Neural cell (in vitro differentiated cells): Measurements from ENCODE around the gene MIGA2. TPM values are rescaled to one million over a fixed set of nuclear protein-coding genes. Genes with fewer than 3 reads are reported as not detected.

Source experiments
- H2AFZ ChIP-seq: fragments of 200-600, 300-800 bp; sonication (generic), shearing (Covaris generic); 2 replicates; pipeline ENCODE4 v1.6.0; 2014; ENCODE audit warnings: low read depth, mild to moderate bottlenecking, antibody characterized with exemption, low read length, moderate library complexity
- H3F3A ChIP-seq: fragments of 200-600 bp; shearing (Covaris generic); 2 replicates; pipeline ENCODE4 v1.6.1; 2016; ENCODE audit warnings: mild to moderate bottlenecking, moderate library complexity, mixed read lengths, antibody characterized with exemption, low read length; ENCODE audit not compliant: insufficient read depth, poor library complexity, severe bottlenecking
- H3K27ac ChIP-seq: fragments of 200-600, 300-800 bp; sonication (generic), shearing (Covaris generic); 2 replicates; pipeline ENCODE4 v1.5.1; 2014; ENCODE audit warnings: mild to moderate bottlenecking, low read length, moderate library complexity
- H3K27me3 ChIP-seq: fragments of 300-800, 200-600 bp; sonication (generic), shearing (Covaris generic); 2 replicates; pipeline ENCODE4 v1.6.0; 2014; ENCODE audit warnings: mild to moderate bottlenecking, low read depth, low read length, moderate library complexity; ENCODE audit not compliant: insufficient read depth
- H3K36me3 ChIP-seq: fragments of 300-800, 200-600 bp; sonication (generic), shearing (Covaris generic); 2 replicates; pipeline ENCODE4 v1.5.1; 2014; ENCODE audit warnings: mild to moderate bottlenecking, antibody characterized with exemption, low read length, moderate library complexity; ENCODE audit not compliant: insufficient read depth
- H3K4me2 ChIP-seq: fragments of 300-800, 200-600 bp; sonication (generic), shearing (Covaris generic); 2 replicates; pipeline ENCODE4 v1.6.0; 2014; ENCODE audit warnings: mild to moderate bottlenecking, low read length
- H3K4me3 ChIP-seq: fragments of 300-800, 200-600 bp; sonication (generic), shearing (Covaris generic); 2 replicates; pipeline ENCODE4 v1.5.1; 2014; ENCODE audit warnings: mild to moderate bottlenecking, low read length, moderate library complexity
- H3K79me2 ChIP-seq: fragments of 200-600 bp; shearing (Covaris generic); replicated peaks from 2 replicates; pipeline ENCODE4 v1.6.0; 2014; ENCODE audit warnings: mild to moderate bottlenecking, low read length, moderate library complexity; ENCODE audit not compliant: insufficient read depth
- H3K9ac ChIP-seq: fragments of 300-800, 200-600 bp; sonication (generic), shearing (Covaris generic); 2 replicates; pipeline ENCODE4 v1.6.1; 2016; ENCODE audit warnings: mild to moderate bottlenecking, low read length, mixed read lengths
- H3K9me2 ChIP-seq: fragments of 200-600 bp; shearing (Covaris generic); 2 replicates; pipeline ENCODE4 v1.6.1; 2016; ENCODE audit warnings: mild to moderate bottlenecking, low read length, mixed read lengths; ENCODE audit not compliant: insufficient read depth
- H3K9me3 ChIP-seq: fragments of 200-600, 300-800 bp; sonication (generic), shearing (Covaris generic); 2 replicates; pipeline ENCODE4 v1.6.1; 2016; ENCODE audit warnings: mild to moderate bottlenecking, mixed run types, low read length, moderate library complexity, mixed read lengths
- H4K20me1 ChIP-seq: fragments of 200-600 bp; shearing (Covaris generic); 2 replicates; pipeline ENCODE4 v1.6.1; 2016; ENCODE audit warnings: mild to moderate bottlenecking, mixed run types; ENCODE audit not compliant: insufficient read depth
- EP300 ChIP-seq: fragments of 450-650 bp; conservative IDR thresholded peaks from 2 replicates; pipeline ENCODE4 v1.6.1; 2014; ENCODE audit warnings: antibody characterized with exemption, mild to moderate bottlenecking, moderate library complexity; ENCODE audit not compliant: poor library complexity, severe bottlenecking
- EZH2 ChIP-seq: fragments of 200-600, 300-800 bp; shearing (Covaris generic), sonication (generic); IDR thresholded peaks from 2 replicates; pipeline ENCODE4 v1.6.1; 2014; ENCODE audit warnings: antibody characterized with exemption, low read length, borderline replicate concordance, mild to moderate bottlenecking; ENCODE audit not compliant: insufficient read depth, poor library complexity, severe bottlenecking
- MXI1 ChIP-seq: fragments of 450-650 bp; conservative IDR thresholded peaks from 2 replicates; pipeline ENCODE4 v1.6.1; 2014; ENCODE audit warnings: antibody characterized with exemption, mild to moderate bottlenecking; ENCODE audit not compliant: poor library complexity, severe bottlenecking
- POLR2AphosphoS5 ChIP-seq: IDR thresholded peaks from 2 replicates; pipeline ENCODE4 v1.6.1; 2012
- RAD21 ChIP-seq: fragments of 450-650 bp; conservative IDR thresholded peaks from 2 replicates; pipeline ENCODE4 v1.6.1; 2014; ENCODE audit warnings: antibody characterized with exemption, mild to moderate bottlenecking, moderate library complexity
- SMC3 ChIP-seq: fragments of 450-650 bp; conservative IDR thresholded peaks from 2 replicates; pipeline ENCODE4 v1.6.1; 2014; ENCODE audit warnings: antibody characterized with exemption, mild to moderate bottlenecking, moderate library complexity; ENCODE audit not compliant: poor library complexity
- TAF1 ChIP-seq: IDR thresholded peaks from 2 replicates; pipeline ENCODE4 v1.6.1; 2012; ENCODE audit warnings: low read depth
- polyA plus RNA-seq: library from polyadenylated mRNA; depleted of rRNA; stranded (reverse); fragments of >200 nt; gene quantifications from 2 replicates; pipeline ENCODE4 v1.2.3, GENCODE V29; 2014
- TF ChIP-seq, protein P1 (sequence below): IDR thresholded peaks from 2 replicates; pipeline ENCODE4 v1.6.1; 2012; ENCODE audit warnings: borderline replicate concordance
- TF ChIP-seq, protein P2 (sequence below): fragments of 450-650 bp; IDR thresholded peaks from 2 replicates; pipeline ENCODE4 v1.5.1; 2014; ENCODE audit warnings: antibody characterized with exemption, mild to moderate bottlenecking, moderate library complexity; ENCODE audit not compliant: poor library complexity, severe bottlenecking

Gene MIGA2
- polyA plus RNA-seq, 1 donor from 2014 or later = 42.4 TPM

DNA sequence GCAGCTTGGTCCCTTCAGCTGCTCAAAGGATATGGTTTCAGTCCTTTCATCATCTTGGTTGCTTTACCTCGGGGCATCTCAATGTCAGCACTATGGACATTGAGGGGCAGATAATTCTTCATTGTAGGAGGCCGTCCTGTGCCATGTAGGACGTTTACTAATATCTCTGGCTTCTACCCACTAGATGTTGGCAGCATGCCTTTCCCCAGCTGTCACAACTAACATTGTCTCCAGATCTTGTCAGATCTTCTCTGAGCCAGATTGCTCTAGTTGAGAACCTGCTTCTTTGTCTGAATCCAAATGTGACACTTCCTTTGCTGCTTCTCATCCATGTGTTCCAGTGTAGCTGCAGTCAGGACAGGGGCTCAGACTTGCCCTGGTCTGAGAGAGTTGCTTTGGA is 85.1 kb downstream of the MIGA2 start:
- Histone ChIP-seq H4K20me1 (no peaks in the 10 kb centered on the region), H3K79me2 (peaks cover 12% of the 10 kb centered on the region), H2AFZ (no peak overlapping the region), H3K4me3 (no peak overlapping the region), H3K9me3 (no peaks in the 10 kb centered on the region), H3K36me3 (no peaks in the 10 kb centered on the region), H3K27me3 (no peaks in the 10 kb centered on the region), H3F3A (no peaks in the 10 kb centered on the region), H3K27ac (no peak overlapping the region), H3K4me2 (no peak overlapping the region), H3K9ac (no peak overlapping the region), H3K9me2 (no peaks in the 10 kb centered on the region)
- TF ChIP-seq POLR2AphosphoS5 = no peak
- TF ChIP-seq, protein P1, sequence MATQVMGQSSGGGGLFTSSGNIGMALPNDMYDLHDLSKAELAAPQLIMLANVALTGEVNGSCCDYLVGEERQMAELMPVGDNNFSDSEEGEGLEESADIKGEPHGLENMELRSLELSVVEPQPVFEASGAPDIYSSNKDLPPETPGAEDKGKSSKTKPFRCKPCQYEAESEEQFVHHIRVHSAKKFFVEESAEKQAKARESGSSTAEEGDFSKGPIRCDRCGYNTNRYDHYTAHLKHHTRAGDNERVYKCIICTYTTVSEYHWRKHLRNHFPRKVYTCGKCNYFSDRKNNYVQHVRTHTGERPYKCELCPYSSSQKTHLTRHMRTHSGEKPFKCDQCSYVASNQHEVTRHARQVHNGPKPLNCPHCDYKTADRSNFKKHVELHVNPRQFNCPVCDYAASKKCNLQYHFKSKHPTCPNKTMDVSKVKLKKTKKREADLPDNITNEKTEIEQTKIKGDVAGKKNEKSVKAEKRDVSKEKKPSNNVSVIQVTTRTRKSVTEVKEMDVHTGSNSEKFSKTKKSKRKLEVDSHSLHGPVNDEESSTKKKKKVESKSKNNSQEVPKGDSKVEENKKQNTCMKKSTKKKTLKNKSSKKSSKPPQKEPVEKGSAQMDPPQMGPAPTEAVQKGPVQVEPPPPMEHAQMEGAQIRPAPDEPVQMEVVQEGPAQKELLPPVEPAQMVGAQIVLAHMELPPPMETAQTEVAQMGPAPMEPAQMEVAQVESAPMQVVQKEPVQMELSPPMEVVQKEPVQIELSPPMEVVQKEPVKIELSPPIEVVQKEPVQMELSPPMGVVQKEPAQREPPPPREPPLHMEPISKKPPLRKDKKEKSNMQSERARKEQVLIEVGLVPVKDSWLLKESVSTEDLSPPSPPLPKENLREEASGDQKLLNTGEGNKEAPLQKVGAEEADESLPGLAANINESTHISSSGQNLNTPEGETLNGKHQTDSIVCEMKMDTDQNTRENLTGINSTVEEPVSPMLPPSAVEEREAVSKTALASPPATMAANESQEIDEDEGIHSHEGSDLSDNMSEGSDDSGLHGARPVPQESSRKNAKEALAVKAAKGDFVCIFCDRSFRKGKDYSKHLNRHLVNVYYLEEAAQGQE = no peak
- no peak for TF ChIP-seq EZH2
- TF ChIP-seq RAD21 = no peak
- TF ChIP-seq TAF1 = no peak
- no peak for TF ChIP-seq MXI1
- TF ChIP-seq EP300 = no peak
- TF ChIP-seq SMC3 = no peak
- TF ChIP-seq, protein P2, sequence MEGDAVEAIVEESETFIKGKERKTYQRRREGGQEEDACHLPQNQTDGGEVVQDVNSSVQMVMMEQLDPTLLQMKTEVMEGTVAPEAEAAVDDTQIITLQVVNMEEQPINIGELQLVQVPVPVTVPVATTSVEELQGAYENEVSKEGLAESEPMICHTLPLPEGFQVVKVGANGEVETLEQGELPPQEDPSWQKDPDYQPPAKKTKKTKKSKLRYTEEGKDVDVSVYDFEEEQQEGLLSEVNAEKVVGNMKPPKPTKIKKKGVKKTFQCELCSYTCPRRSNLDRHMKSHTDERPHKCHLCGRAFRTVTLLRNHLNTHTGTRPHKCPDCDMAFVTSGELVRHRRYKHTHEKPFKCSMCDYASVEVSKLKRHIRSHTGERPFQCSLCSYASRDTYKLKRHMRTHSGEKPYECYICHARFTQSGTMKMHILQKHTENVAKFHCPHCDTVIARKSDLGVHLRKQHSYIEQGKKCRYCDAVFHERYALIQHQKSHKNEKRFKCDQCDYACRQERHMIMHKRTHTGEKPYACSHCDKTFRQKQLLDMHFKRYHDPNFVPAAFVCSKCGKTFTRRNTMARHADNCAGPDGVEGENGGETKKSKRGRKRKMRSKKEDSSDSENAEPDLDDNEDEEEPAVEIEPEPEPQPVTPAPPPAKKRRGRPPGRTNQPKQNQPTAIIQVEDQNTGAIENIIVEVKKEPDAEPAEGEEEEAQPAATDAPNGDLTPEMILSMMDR = no peak

Other genes with a start within 250 kb of the MIGA2 start
- gene TBC1D13, start 249.4 kb upstream of the MIGA2 start, polyA plus RNA-seq = 24.4 and 30.0 TPM in 2 replicates
- 60.1 and 61.5 TPM in 2 replicates for gene ENDOG, start 218.1 kb upstream of the MIGA2 start, polyA plus RNA-seq
- gene SPOUT1, start 206.8 kb upstream of the MIGA2 start, polyA plus RNA-seq = 26.7 and 34.7 TPM in 2 replicates
- 22.6 and 24.4 TPM in 2 replicates for gene KYAT1, start 154.7 kb upstream of the MIGA2 start, polyA plus RNA-seq
- gene LRRC8A, start 154.5 kb upstream of the MIGA2 start, polyA plus RNA-seq = 11.6 and 15.6 TPM in 2 replicates
- not detected in 2 replicates for gene PHYHD1, start 115.6 kb upstream of the MIGA2 start, polyA plus RNA-seq
- gene DOLK, start 89.0 kb upstream of the MIGA2 start, polyA plus RNA-seq = 11.3 and 14.4 TPM in 2 replicates
- gene NUP188, start 88.9 kb upstream of the MIGA2 start, polyA plus RNA-seq = 21.2 and 24.0 TPM in 2 replicates
- 128 and 160 TPM in 2 replicates for gene SH3GLB2, start 8.3 kb upstream of the MIGA2 start, polyA plus RNA-seq
- 31.1 and 31.5 TPM in 2 replicates for gene DOLPP1, start 44.5 kb downstream of the MIGA2 start, polyA plus RNA-seq
- gene CRAT, start 74.2 kb downstream of the MIGA2 start, polyA plus RNA-seq = 14.3 and 21.2 TPM in 2 replicates
- gene PTPA, start 74.8 kb downstream of the MIGA2 start, polyA plus RNA-seq = 50.5 and 62.8 TPM in 2 replicates
- 20.8 and 30.5 TPM in 2 replicates for gene IER5L, start 141.6 kb downstream of the MIGA2 start, polyA plus RNA-seq